GM12872 (cell line): ENCODE results near the gene DPH6.

Source experiments
- TF ChIP-seq, protein P1 (sequence below): IDR thresholded peaks from 3 replicates; pipeline ENCODE4 v1.5.1; 2011; ENCODE audit warnings: low read depth, mild to moderate bottlenecking, low read length, moderate library complexity; ENCODE audit not compliant: insufficient read depth

DPH6 gene

DNA sequence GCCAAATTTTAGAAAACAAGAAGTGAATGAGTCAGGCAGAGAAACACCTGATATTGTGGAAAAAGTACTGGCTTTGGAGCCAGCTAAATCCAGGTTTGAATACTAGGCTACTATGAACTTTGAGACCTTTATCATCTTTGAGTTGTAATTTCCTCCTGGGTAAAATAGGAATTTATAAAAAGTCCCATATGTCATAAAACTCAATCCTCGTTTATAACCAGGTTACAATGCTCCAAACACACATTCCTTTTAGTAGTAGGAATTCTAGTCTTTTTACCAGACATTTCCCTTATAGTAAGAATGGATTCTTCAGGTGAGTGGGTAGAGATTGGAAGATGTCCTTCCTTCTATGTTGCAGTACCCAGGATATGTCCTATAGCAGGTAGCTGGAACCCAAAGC lies 16.7 kb upstream of the DPH6 start:
- TF ChIP-seq, protein P1, sequence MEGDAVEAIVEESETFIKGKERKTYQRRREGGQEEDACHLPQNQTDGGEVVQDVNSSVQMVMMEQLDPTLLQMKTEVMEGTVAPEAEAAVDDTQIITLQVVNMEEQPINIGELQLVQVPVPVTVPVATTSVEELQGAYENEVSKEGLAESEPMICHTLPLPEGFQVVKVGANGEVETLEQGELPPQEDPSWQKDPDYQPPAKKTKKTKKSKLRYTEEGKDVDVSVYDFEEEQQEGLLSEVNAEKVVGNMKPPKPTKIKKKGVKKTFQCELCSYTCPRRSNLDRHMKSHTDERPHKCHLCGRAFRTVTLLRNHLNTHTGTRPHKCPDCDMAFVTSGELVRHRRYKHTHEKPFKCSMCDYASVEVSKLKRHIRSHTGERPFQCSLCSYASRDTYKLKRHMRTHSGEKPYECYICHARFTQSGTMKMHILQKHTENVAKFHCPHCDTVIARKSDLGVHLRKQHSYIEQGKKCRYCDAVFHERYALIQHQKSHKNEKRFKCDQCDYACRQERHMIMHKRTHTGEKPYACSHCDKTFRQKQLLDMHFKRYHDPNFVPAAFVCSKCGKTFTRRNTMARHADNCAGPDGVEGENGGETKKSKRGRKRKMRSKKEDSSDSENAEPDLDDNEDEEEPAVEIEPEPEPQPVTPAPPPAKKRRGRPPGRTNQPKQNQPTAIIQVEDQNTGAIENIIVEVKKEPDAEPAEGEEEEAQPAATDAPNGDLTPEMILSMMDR = no peak

DNA sequence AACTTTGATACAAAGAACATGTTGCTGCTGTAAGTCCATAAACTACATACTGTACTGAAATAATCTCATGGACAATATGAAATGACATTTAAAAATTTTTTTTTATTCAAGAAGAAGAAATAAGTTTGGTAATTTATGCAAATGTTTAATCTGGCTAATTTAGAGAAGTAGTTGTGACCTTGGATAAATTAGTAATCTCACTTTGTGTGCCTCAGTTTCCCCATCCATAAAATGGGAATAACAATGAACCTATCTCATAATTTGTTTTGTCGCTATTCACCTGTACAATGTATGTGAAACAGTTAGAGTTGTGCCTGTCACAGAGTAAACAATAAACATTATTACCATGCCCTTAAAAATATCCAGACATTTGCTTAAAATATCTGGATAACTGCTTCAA lies 15.3 kb upstream of the DPH6 start:
- TF ChIP-seq, protein P1 = no peak

DNA sequence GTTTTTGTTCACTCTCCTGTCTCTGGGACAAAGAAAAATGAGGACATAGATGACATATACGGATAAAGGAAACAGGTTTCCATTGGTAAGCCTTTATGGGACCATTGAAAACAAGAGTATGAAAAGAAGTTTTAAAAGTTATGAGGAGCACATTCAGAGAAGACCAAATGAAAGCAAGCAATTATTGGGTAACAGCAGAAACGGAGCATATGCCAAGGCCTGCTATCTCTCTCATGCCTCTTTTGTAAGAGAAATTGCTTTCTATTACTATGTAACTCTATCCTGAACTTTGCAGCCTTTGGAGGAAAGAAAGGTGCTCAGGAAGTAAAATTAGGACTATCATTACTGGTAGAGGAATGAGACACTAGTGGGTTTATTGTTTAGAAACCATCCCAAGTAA lies 14.9 kb upstream of the DPH6 start:
- TF ChIP-seq, protein P1 = no peak

DNA sequence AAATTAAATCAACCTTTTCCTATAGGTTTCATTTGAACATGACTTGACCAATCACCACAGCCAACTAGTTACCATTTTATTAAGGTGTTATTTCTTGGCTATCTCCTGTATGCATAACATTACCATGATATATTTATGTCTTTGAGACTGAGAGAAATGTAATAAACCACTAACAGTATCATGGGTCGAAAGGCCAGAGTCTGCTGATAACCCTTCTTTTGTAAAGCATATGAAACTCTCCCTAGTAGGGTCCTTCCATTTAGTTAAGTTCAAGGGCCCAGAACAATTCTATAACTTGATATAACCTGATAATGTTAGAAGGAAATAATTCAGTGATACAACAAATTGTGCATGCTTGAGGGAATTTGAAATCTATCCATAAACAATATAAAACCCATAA lies 14.3 kb upstream of the DPH6 start:
- TF ChIP-seq, protein P1 = no peak

DNA sequence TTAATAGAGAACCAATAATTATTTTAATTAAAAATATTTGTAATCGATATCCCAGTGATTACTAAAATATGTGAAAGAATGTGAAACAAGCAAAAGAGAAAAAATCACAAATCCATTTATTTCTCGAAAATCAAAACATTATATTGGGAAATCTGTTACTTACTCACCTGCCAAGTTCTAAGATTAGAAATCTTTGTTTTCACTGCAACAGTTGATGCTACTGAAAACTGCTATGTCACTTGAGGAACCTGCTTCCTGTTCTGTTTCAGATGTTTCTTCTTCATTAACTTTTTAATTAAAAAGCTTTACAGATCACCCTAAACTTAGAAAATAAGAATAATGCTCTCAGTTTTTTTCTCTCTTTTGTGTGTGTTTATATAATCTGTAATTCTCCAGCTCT lies 13.7 kb upstream of the DPH6 start:
- TF ChIP-seq, protein P1 = no peak

DNA sequence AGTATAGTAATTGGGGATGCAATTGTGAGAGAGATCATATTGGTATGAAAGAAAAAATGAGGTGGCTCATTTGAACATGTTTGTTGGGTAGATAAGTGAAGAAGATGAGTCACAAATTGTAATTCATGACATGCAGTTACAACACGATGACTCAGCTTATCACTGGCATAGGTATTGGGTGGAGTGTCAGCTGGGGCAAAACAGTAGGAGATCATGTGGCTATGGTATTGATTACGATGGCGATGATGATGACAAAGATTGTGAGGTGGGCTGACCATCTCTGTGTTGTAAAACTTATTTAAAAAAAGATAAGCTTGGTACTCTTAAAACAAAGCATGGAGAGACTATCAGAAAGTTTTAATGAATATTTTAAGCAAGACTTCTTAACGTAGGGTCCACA lies 11.6 kb upstream of the DPH6 start:
- TF ChIP-seq, protein P1 = no peak

DNA sequence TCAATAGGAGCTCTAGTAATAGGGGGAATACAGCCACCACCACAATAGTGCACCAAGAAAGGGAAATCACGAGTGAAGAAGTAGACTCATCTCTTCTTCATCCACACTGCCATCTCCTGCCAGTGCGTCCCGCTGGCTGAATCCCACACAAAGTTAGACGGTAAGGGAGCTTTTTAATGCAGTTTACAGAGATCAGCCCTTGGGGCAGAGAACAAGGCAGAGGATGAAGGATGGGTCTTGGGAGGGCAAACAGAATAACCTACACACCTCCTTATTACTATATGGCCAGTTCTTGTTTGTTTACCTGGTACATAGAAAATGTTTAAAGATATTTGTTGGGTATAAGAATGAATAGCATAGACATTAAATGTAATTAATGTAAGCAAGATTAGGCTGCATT lies 11.0 kb upstream of the DPH6 start:
- TF ChIP-seq, protein P1 = no peak

DNA sequence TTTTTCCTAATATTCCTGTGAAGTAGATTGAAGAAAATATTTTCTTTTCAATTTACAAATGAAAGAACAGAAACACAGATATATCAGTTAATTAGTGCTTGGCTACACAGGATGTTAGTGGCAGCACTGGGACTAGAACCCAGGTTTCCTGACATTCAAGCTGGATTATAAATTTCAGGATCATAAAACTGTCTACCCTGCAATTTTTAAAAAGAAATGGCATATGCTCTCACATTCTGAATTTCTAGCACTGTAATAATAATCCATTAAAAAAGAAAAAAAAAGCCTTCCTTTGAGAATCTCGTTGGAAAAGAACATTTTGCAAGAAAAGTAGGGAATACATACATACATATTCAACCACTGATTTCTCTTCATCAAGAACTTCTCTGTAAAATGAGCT lies 9.3 kb upstream of the DPH6 start:
- TF ChIP-seq, protein P1 = no peak
